Liver (tissue), 9 donors: Measurements from ENCODE around the gene SERPINA7. TPM values are rescaled to one million over a fixed set of nuclear protein-coding genes. Genes with fewer than 3 reads are reported as not detected.

Source experiments
- DNase-seq: peaks from one replicate; pipeline ENCODE4 v3.0.0-alpha.2; 2017; ENCODE audit warnings: low spot score
- H3K27ac ChIP-seq, 2 donors: one replicate each; pipeline ENCODE4 v1.7.0; 2013; ENCODE audit warnings: inconsistent platforms in 2 of 2, low read length in 2 of 2, control low read depth in 1 of 2, low read depth in 1 of 2, mild to moderate bottlenecking in 1 of 2
- H3K27me3 ChIP-seq, 4 donors: one replicate each; pipeline versions ENCODE4 v1.6.1 to v1.7.0; 2013; ENCODE audit warnings: low read length in 3 of 4, inconsistent platforms in 1 of 4, mild to moderate bottlenecking in 1 of 4, moderate library complexity in 1 of 4; ENCODE audit not compliant: control insufficient read depth in 4 of 4, insufficient read depth in 4 of 4
- H3K36me3 ChIP-seq, 4 donors: one replicate each; pipeline versions ENCODE4 v1.6.1 to v1.7.0; 2013; ENCODE audit warnings: low read length in 3 of 4, mild to moderate bottlenecking in 3 of 4, low read depth in 1 of 4, moderate library complexity in 1 of 4; ENCODE audit not compliant: control insufficient read depth in 4 of 4, insufficient read depth in 3 of 4
- H3K4me1 ChIP-seq, 4 donors: one replicate each; pipeline versions ENCODE4 v1.6.1 to v1.7.0; 2013; ENCODE audit warnings: low read length in 3 of 4, mild to moderate bottlenecking in 3 of 4, moderate library complexity in 1 of 4; ENCODE audit not compliant: control insufficient read depth in 4 of 4, insufficient read depth in 4 of 4
- H3K4me3 ChIP-seq, 3 donors: one replicate each; pipeline versions ENCODE4 v1.6.1 to v1.7.0; 2013; ENCODE audit warnings: low read length in 3 of 3, control low read depth in 1 of 3, low read depth in 1 of 3, mild to moderate bottlenecking in 1 of 3
- H3K9ac ChIP-seq, 2 donors: one replicate each; pipeline ENCODE4 v1.7.0; 2013; ENCODE audit warnings: low read length in 2 of 2, mild to moderate bottlenecking in 2 of 2, moderate library complexity in 2 of 2, control low read depth in 1 of 2, low read depth in 1 of 2
- H3K9me3 ChIP-seq, 4 donors: one replicate each; pipeline versions ENCODE4 v1.6.1 to v1.7.0; 2013; ENCODE audit warnings: low read length in 3 of 4; ENCODE audit not compliant: control insufficient read depth in 4 of 4
- FOXA1 ChIP-seq: IDR thresholded peaks from 2 replicates; pipeline ENCODE4 v1.6.1; 2016; ENCODE audit warnings: antibody characterized with exemption
- GABPA ChIP-seq, 2 donors: IDR thresholded peaks in 1 of 2; conservative IDR thresholded peaks in 1 of 2; 2 replicates each; pipeline ENCODE4 v1.6.1; 2016; ENCODE audit warnings: antibody characterized with exemption in 2 of 2, mild to moderate bottlenecking in 1 of 2, moderate library complexity in 1 of 2
- HNF4A ChIP-seq, 2 donors: conservative IDR thresholded peaks; 2 replicates each; pipeline ENCODE4 v1.6.1; 2016; ENCODE audit warnings: antibody characterized with exemption in 2 of 2, mild to moderate bottlenecking in 2 of 2
- HNF4G ChIP-seq: IDR thresholded peaks from 2 replicates; pipeline ENCODE4 v1.6.1; 2016; ENCODE audit warnings: antibody characterized with exemption
- JUND ChIP-seq, 2 donors: IDR thresholded peaks; 2 replicates each; pipeline ENCODE4 v1.6.1; 2016; ENCODE audit warnings: antibody characterized with exemption in 2 of 2
- RXRA ChIP-seq, 2 donors: IDR thresholded peaks; 2 replicates each; pipeline ENCODE4 v1.6.1; 2017 to 2018; ENCODE audit warnings: antibody characterized with exemption in 2 of 2, mild to moderate bottlenecking in 1 of 2
- SP1 ChIP-seq: IDR thresholded peaks from 2 replicates; pipeline ENCODE4 v1.6.1; 2018; ENCODE audit warnings: antibody characterized with exemption, mild to moderate bottlenecking
- TAF1 ChIP-seq: conservative IDR thresholded peaks from 2 replicates; pipeline ENCODE4 v1.6.1; 2016; ENCODE audit warnings: antibody characterized with exemption, mild to moderate bottlenecking
- YY1 ChIP-seq: IDR thresholded peaks from 2 replicates; pipeline ENCODE4 v1.6.1; 2016; ENCODE audit warnings: antibody characterized with exemption, mild to moderate bottlenecking
- WGBS: extraction: QIAGEN DNeasy Blood & Tissue Kit; methylation state at CpG from one replicate; pipeline ENCODE4 v1.1.7; 2013; 5-methylcytosine and 5-hydroxymethylcytosine counted together
- polyA plus RNA-seq, 2 donors: library from polyadenylated mRNA; stranded (reverse) in 1 of 2; unstranded in 1 of 2; fragments of 200-250 nt in 1 of 2; fragments of >200 nt in 1 of 2; fragmentation: Nextera tagmentation in 1 of 2; extraction: Ambion mirVana in 1 of 2; gene quantifications; one replicate each; pipeline versions ENCODE4 v1.2.1 to v1.2.3, GENCODE V29; 2013 to 2015
- total RNA-seq, 2 donors: library from RNA; depleted of rRNA; stranded (reverse); fragments of >200 nt; gene quantifications; one replicate each; pipeline ENCODE4 v1.2.3, GENCODE V29; 2014
- TF ChIP-seq, protein P1 (sequence below): IDR thresholded peaks from 2 replicates; pipeline ENCODE4 v1.6.1; 2016; ENCODE audit warnings: antibody characterized with exemption, mild to moderate bottlenecking
- TF ChIP-seq, protein P2 (sequence below): IDR thresholded peaks from 2 replicates; pipeline ENCODE4 v1.6.1; 2016; ENCODE audit warnings: antibody characterized with exemption
- donor health status: healthy.
- donor health status: healthy.
- donor health status: healthy.
- donor health status: healthy.
- donor health status: healthy.

SERPINA7 gene
- total and polyA plus RNA-seq, 4 donors, result 158 to 325 (median 203) TPM

DNA sequence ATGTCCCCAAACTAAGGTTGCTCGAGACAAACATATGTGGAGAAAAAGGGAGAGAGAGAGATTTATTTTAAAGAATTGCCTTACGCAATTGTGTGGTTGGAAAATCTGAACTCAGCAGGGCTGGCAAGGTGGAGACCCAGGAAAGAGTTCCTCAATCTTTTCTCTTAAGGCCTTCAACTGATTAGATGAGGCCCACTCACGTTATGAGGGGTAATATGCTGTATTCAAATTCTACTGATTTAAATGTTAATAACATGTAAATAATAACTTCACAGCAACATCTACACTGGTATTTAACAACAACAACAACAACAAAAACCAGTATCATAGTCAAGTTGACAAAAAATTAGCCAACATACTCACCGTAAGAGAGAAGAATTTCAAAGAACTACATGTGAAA, 14.6 kb downstream of the SERPINA7 start:
- H3K27ac ChIP-seq, result no peak overlapping the region
- no peaks in the 10 kb centered on the region for H3K36me3 ChIP-seq
- DNase-seq, result no peak
- H3K27me3 ChIP-seq, result peaks cover 0 to 3% (median 0%) of the 10 kb centered on the region in 4 donors
- TF ChIP-seq GABPA (IDR thresholded peaks at IDR 0.05 in 1 of 2, conservative IDR thresholded peaks at IDR 0.05 in 1 of 2) (no peak), SP1 (no peak), HNF4G (no peak), YY1 (no peak)
- TF ChIP-seq, protein P1, sequence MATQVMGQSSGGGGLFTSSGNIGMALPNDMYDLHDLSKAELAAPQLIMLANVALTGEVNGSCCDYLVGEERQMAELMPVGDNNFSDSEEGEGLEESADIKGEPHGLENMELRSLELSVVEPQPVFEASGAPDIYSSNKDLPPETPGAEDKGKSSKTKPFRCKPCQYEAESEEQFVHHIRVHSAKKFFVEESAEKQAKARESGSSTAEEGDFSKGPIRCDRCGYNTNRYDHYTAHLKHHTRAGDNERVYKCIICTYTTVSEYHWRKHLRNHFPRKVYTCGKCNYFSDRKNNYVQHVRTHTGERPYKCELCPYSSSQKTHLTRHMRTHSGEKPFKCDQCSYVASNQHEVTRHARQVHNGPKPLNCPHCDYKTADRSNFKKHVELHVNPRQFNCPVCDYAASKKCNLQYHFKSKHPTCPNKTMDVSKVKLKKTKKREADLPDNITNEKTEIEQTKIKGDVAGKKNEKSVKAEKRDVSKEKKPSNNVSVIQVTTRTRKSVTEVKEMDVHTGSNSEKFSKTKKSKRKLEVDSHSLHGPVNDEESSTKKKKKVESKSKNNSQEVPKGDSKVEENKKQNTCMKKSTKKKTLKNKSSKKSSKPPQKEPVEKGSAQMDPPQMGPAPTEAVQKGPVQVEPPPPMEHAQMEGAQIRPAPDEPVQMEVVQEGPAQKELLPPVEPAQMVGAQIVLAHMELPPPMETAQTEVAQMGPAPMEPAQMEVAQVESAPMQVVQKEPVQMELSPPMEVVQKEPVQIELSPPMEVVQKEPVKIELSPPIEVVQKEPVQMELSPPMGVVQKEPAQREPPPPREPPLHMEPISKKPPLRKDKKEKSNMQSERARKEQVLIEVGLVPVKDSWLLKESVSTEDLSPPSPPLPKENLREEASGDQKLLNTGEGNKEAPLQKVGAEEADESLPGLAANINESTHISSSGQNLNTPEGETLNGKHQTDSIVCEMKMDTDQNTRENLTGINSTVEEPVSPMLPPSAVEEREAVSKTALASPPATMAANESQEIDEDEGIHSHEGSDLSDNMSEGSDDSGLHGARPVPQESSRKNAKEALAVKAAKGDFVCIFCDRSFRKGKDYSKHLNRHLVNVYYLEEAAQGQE, result no peak
- TF ChIP-seq, protein P2, sequence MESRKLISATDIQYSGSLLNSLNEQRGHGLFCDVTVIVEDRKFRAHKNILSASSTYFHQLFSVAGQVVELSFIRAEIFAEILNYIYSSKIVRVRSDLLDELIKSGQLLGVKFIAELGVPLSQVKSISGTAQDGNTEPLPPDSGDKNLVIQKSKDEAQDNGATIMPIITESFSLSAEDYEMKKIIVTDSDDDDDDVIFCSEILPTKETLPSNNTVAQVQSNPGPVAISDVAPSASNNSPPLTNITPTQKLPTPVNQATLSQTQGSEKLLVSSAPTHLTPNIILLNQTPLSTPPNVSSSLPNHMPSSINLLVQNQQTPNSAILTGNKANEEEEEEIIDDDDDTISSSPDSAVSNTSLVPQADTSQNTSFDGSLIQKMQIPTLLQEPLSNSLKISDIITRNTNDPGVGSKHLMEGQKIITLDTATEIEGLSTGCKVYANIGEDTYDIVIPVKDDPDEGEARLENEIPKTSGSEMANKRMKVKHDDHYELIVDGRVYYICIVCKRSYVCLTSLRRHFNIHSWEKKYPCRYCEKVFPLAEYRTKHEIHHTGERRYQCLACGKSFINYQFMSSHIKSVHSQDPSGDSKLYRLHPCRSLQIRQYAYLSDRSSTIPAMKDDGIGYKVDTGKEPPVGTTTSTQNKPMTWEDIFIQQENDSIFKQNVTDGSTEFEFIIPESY, result no peak
- WGBS, result 95% methylated on average over 4 of the region's 4 CpGs
- no peak overlapping the region for H3K4me3 ChIP-seq
- no peaks in the 10 kb centered on the region for H3K9me3 ChIP-seq
- H3K9ac ChIP-seq, result no peak overlapping the region
- H3K4me1 ChIP-seq, result no peaks in the 10 kb centered on the region

DNA sequence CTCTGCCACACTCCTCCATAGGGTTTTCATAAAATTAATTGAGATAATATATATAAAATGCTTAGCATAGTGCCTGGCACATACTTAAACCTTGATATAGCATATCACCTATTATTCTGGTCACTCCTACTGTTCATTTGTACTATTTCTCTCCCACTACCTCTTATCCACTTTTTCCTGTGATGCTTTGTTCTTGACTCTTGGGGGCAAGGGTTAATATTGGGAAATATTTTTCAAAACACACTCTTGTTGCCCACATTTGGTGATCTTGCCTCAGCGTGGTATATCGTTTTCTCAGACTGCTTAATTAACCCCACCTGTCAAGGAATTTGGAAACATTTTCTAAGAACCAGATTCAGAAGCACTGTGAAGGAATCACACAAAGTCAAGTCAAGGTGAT, 16.3 kb downstream of the SERPINA7 start:
- H3K27ac ChIP-seq, result no peak overlapping the region
- peaks cover 0 to 4% (median 0%) of the 10 kb centered on the region in 4 donors for H3K27me3 ChIP-seq
- no peaks in the 10 kb centered on the region for H3K36me3 ChIP-seq
- TF ChIP-seq JUND (IDR thresholded peaks at IDR 0.05) (peak in 1 of 2 donors; percentile 8), HNF4A (conservative IDR thresholded peaks at IDR 0.05) (peak; percentile 74 to 88), TAF1 (no peak), FOXA1 (no peak), YY1 (no peak), SP1 (peak; percentile 21), RXRA (IDR thresholded peaks at IDR 0.05) (peak in 1 of 2 donors; percentile 11), HNF4G (peak; percentile 46)
- TF ChIP-seq, protein P1, result no peak
- no peak for DNase-seq
- no peaks in the 10 kb centered on the region for H3K9me3 ChIP-seq
- 41% methylated on average over 2 of the region's 2 CpGs for WGBS
- no peaks in the 10 kb centered on the region for H3K4me1 ChIP-seq
- H3K9ac ChIP-seq, result no peak overlapping the region
- no peak overlapping the region for H3K4me3 ChIP-seq
